Lower leg skin (tissue), 4 donors: ENCODE results near the gene GAS6. TPM values are rescaled to one million over a fixed set of nuclear protein-coding genes. Genes with fewer than 3 reads are reported as not detected.

ENCODE experiments used
- DNase-seq, 2 donors: peaks; one replicate each; pipeline ENCODE4 v3.0.0-alpha.2; 2019; ENCODE audit warnings: low spot score in 2 of 2
- H3K4me3 ChIP-seq: fragments of 200-600 bp; sonication (generic); 2 replicates; pipeline ENCODE4 v1.5.1; 2017; ENCODE audit warnings: mild to moderate bottlenecking, low read depth; ENCODE audit not compliant: poor library complexity, severe bottlenecking
- POLR2A ChIP-seq, 2 donors: fragments of 450-650 bp; IDR thresholded peaks; one replicate each; pipeline ENCODE4 v1.6.1; 2016 to 2017; ENCODE audit warnings: antibody characterized with exemption in 2 of 2, mild to moderate bottlenecking in 1 of 2, moderate library complexity in 1 of 2
- WGBS, 2 donors: methylation state at CpG; one replicate each; pipeline ENCODE4 v1.1.5; 2018; 5-methylcytosine and 5-hydroxymethylcytosine counted together
- intact Hi-C: fragments of 100-400 bp; cut with DNase I; formaldehyde crosslinking; loops from one replicate; pipeline ENCODE4 v1.15.0; 2023; ENCODE audit warnings: low total_unique reads
- total RNA-seq, 4 donors: library from RNA; depleted of rRNA; stranded (reverse); fragments of >200 nt; gene quantifications; one replicate each; pipeline ENCODE4 v1.1.0, GENCODE V29; 2016
- TF ChIP-seq, protein P1 (sequence below), 3 donors: fragments of 450-650 bp; IDR thresholded peaks; one replicate each; pipeline ENCODE4 v1.5.1; 2016; ENCODE audit warnings: antibody characterized with exemption in 3 of 3, mild to moderate bottlenecking in 3 of 3, moderate library complexity in 2 of 3

GAS6 gene
- total RNA-seq, 4 donors from 2014 or later, result 176 to 307 (median 213) TPM

DNA sequence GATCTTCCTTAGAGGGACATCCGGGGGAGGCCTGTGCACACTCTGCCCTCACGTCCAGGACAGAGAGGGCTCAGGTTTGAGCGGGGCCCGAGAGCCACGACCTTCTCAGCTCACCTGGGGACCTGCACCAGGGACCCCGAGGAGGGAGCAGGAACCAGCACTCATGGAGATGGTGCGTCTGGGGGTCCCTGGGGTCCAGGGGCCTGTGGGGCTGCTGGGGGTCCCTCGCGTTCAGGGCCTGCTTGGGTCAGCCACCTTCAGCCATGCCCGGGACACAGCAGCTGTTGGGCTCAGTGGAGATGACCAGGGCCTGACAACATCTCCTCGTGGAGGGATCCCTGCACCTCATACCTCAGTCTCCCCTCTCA lies 57.8 kb downstream of the GAS6 start:
- WGBS, 2 donors, result 90 to 94% methylated on average over 10 to 11 of the region's 11 CpGs
- DNase-seq, result no peak
- TF ChIP-seq, protein P1, sequence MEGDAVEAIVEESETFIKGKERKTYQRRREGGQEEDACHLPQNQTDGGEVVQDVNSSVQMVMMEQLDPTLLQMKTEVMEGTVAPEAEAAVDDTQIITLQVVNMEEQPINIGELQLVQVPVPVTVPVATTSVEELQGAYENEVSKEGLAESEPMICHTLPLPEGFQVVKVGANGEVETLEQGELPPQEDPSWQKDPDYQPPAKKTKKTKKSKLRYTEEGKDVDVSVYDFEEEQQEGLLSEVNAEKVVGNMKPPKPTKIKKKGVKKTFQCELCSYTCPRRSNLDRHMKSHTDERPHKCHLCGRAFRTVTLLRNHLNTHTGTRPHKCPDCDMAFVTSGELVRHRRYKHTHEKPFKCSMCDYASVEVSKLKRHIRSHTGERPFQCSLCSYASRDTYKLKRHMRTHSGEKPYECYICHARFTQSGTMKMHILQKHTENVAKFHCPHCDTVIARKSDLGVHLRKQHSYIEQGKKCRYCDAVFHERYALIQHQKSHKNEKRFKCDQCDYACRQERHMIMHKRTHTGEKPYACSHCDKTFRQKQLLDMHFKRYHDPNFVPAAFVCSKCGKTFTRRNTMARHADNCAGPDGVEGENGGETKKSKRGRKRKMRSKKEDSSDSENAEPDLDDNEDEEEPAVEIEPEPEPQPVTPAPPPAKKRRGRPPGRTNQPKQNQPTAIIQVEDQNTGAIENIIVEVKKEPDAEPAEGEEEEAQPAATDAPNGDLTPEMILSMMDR (IDR thresholded peaks at IDR 0.05), result no peak
- no peak for TF ChIP-seq POLR2A (IDR thresholded peaks at IDR 0.05)
- intact Hi-C loops, result no loop called here
- no peak overlapping the region for H3K4me3 ChIP-seq

DNA sequence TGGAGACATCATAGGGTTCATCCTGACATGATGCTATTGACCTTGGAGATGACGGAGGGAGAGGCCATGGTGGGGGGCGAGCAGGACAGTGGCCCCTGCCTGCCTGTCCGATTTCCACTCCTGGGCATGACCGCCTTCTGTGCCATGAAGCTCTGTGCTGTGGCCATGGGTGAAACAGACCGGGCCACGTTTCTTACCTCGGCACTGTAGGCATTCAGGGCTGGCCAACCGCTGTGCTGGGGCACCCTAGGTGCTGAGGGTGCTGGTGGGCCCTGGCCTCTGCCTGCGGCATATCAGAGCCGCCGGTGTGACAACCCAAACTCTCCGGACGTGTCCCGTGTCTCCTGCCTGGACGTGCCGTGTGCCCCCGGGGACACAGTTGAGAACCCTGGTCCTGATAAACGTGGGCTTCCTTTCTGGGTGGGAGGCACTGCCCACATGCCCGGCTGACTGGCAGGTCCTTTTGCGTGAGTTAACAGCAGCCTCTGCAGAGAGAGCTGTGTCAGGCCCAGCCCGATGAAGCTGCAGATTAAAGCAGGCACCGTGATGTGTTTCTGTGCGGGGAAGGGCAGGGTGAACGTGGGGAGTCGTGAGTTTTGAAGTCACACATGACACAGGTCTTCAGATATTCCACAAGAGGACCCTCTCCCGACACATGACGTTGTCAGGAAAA lies 58.3 kb downstream of the GAS6 start:
- no peak for TF ChIP-seq POLR2A (IDR thresholded peaks at IDR 0.05)
- TF ChIP-seq, protein P1 (IDR thresholded peaks at IDR 0.05), result no peak
- H3K4me3 ChIP-seq, result no peak overlapping the region
- DNase-seq, result peak in 1 of 2 donors; percentile 62
- WGBS, 2 donors, result 91 to 94% methylated on average over 22 to 24 of the region's 27 CpGs
- intact Hi-C loops, result no loop called here

DNA sequence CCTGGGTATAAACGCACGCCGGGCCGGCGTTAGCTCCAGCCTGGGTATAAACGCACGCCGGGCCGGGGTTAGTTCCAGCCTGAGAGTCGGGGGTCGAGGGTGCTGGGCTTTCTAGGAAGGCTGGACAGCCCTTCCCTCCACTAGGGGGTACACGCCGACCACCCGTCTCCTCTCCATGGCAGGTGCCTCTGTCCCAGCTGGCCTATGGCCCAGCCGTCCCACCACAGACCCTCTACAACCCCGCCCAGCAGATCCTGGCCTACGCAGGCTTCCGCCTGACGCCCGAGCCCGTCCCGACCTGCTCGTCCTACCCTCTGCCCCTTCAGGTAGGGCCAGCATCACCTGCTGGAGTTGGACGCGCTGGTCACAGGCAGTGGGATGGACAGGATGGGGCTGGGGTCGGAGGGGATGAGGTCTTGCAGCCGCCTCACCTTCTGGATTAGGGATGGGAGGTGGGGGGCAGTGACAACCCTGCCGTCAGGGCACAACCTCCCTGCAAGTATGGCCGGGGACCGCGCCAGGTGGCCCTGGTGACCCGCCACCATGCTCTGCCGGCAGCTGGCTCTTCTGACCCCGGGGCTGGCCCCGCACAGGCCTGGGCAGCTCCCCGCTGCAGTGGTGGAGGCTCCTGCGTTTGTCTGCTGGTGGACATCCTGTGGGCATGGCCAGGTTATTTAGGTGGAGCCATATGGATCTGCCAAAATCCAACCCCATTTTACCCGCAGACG lies 59.0 kb downstream of the GAS6 start:
- TF ChIP-seq, protein P1 (IDR thresholded peaks at IDR 0.05), result no peak
- no peak for TF ChIP-seq POLR2A (IDR thresholded peaks at IDR 0.05)
- peak in 1 of 2 donors; percentile 76 for DNase-seq
- H3K4me3 ChIP-seq, result no peak overlapping the region
- intact Hi-C loops, result no loop called here
- WGBS, 2 donors, result 90% methylated on average over 36 of the region's 39 CpGs

DNA sequence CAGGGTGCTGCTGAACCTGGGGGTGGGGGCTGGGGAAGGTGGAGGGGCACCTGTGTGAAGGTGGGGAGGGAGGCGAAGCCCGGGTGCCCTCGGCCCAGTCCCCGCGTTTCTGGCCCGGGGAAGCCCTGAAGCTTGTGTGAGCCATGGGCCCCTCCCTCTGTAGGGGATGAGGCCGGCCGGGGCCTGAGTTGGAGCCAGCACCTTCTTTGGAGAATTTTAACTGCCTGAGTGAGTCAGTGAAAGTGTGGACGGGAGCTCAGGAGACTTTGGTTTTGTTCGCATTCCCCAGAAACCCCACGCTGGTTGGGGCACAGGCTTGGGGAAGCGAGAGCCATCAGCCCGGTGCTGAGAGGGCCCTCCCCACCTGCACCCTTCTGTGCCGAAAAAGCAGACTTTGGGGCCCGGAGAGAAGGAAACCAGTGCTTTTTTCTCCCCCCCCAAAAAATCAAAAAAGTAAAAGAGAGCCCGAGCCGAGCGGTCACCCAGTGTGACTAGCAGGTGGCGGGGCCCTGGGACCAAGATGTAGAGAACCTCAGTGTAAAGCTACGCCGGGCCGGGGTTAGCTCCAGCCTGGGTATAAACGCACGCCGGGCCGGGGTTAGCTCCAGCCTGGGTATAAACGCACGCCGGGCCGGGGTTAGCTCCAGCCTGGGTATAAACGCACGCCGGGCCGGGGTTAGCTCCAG lies 59.7 kb downstream of the GAS6 start:
- 82 to 92% methylated on average over 34 of the region's 34 CpGs for WGBS, 2 donors

DNA sequence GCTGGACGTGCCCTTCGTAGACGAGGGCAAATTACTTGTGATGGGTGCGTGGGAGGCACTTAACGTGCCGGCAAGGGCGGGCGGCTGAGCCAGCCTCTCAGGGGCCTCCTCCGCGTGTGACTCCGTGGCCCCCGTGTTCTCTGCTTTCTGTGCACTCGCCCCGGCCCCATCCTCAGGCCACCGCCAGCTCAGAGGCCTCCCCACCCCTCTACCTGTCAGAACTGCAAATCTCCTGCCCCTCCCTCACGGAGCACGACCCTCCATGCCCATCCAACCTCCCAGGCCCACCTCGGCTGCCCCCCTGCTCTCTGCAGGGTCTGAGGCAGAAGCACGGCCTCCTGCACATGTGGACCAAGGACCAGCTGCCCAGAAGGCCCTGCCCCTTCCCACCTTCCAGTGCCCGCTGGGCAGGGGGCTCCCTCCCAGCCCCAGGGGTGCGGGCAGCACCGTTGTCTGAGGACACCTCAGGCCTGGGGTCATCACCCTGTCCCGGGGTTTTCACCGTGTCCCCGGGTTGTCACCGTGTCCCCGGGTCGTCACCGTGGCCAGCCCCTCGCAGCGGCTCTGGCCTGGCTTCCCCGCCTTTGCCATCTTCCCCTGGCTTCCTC lies 60.4 kb downstream of the GAS6 start:
- DNase-seq, result no peak
- no peak for TF ChIP-seq POLR2A (IDR thresholded peaks at IDR 0.05)
- TF ChIP-seq, protein P1 (IDR thresholded peaks at IDR 0.05), result no peak
- intact Hi-C loops, result no loop called here
- WGBS, 2 donors, result 84 to 87% methylated on average over 22 to 31 of the region's 32 CpGs
- H3K4me3 ChIP-seq, result no peak overlapping the region

More for the DNA sequence above, 59.7 kb downstream of the GAS6 start:
- intact Hi-C loops, result no loop called here
- TF ChIP-seq, protein P1 (IDR thresholded peaks at IDR 0.05), result no peak
- no peak for TF ChIP-seq POLR2A (IDR thresholded peaks at IDR 0.05)
- peak in 1 of 2 donors; percentile 76 for DNase-seq
- H3K4me3 ChIP-seq, result no peak overlapping the region
